NCI-H2171 (cell line): ENCODE results near the gene CCDC154.
"Not testable (repeated sequence)": the region's sequence is repeated elsewhere in the genome, so short reads cannot be mapped to it uniquely, and the experiment has no call there.

Experiments used
- DNase-seq: peaks from one replicate; lab custom pipeline; 2025; lab: John Stamatoyannopoulos, UW

CCDC154 gene

GRCh38 chr16:1455190-1456171 is 11.1 kb upstream of the CCDC154 start:
- no peak for DNase-seq

GRCh38 chr16:1454561-1454960 is 10.2 kb upstream of the CCDC154 start:
- no peak for DNase-seq

GRCh38 chr16:1453316-1453715 is 9.0 kb upstream of the CCDC154 start:
- DNase-seq, result no peak

- DNase-seq, result no peak
Observed at GRCh38 chr16:1452530-1452929, 8.2 kb upstream of the CCDC154 start.

GRCh38 chr16:1451702-1452392 is 7.5 kb upstream of the CCDC154 start:
- DNase-seq, result no peak

GRCh38 chr16:1450841-1451240 is 6.5 kb upstream of the CCDC154 start:
- DNase-seq, result no peak

- DNase-seq, result no peak
Observed at GRCh38 chr16:1450218-1450617, 5.9 kb upstream of the CCDC154 start.

GRCh38 chr16:1449201-1449788 is 4.9 kb upstream of the CCDC154 start:
- no peak for DNase-seq

- no peak for DNase-seq
Observed at GRCh38 chr16:1448536-1449116, 4.3 kb upstream of the CCDC154 start.

GRCh38 chr16:1447965-1448364 is 3.6 kb upstream of the CCDC154 start:
- DNase-seq, result no peak

- no peak for DNase-seq
Observed at GRCh38 chr16:1446296-1447080, 2.1 kb upstream of the CCDC154 start.

- no peak for DNase-seq
Observed at GRCh38 chr16:1445518-1446203, 1.3 kb upstream of the CCDC154 start.

GRCh38 chr16:1444730-1445517 is 568 bp upstream of the CCDC154 start:
- DNase-seq, result no peak

- DNase-seq, result no peak
Observed at GRCh38 chr16:1443403-1443973, 868 bp downstream of the CCDC154 start.

GRCh38 chr16:1442697-1443096 is 1.7 kb downstream of the CCDC154 start:
- DNase-seq, result no peak

GRCh38 chr16:1441391-1441829 is 2.9 kb downstream of the CCDC154 start:
- DNase-seq, result no peak

GRCh38 chr16:1439699-1440074 is 4.7 kb downstream of the CCDC154 start:
- DNase-seq, result not testable (repeated sequence)

GRCh38 chr16:1439058-1439698 is 5.2 kb downstream of the CCDC154 start:
- no peak for DNase-seq
